NAMALWA (cell line): ENCODE data around the gene SMIM45.
A peak's percentile ranks its signal among the peaks of the same experiment; 100 is the strongest.

Experiments
- DNase-seq: peaks from one replicate; pipeline ENCODE4 v3.0.0-alpha.2; 2015; ENCODE audit warnings: low spot score

The SMIM45 gene

DNA sequence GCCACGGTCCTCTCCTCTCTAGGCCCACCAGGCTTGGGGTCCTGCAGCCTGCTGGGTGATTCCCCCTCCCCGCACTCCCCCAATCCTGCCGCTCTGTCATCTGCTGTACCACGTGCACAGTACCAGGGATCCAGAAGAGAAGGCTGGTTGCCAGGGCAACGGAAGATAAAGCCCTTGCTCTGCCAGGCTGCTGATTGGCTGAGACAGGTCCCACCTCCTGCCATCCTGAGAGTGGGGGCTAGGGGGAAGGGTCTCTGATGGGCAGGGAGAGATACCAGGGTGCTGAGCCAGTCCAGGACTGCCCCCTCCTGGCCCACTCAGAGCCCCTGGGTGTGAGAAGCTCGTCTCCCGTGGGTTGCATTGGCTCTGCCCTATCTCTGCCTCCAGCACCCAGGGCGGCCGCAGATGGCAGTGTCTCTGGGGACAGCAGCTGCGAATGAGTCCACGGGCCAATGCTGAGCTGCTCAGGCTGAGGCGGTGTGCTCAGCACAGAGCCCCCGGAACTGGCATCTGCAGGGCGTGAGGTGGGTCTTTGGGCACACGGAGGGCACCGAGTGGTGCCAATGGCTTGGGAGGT is at the start of gene SMIM45:
TSS of gene SMIM45 (plus strand) at position 253 of the 577 bp plus-strand sequence.
- peak; percentile 91 for DNase-seq

DNA sequence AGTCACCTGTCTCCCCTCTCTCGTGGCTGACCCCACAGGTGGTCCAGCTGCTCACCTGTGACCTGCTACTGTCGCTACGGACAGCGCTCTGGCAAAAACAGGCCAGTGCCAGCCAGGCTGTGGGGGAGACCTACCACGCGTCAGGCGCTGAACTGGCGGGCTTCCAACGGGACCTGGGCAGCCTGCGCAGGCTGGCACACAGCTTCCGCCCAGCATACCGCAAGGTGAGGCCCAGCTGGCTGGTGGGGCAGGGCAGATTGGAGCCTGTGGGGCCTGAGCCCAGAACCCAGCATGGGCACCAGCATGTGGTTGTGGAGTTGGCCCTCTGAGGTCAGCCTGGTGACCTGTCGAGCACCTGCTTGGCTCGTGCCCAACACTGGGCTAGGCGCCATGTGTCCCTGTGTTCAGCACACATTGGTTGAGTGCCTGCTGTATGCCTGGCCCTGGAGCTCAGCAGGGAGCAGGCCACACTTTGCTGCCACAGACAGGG is 49.0 kb upstream of the SMIM45 start:
- no peak for DNase-seq

DNA sequence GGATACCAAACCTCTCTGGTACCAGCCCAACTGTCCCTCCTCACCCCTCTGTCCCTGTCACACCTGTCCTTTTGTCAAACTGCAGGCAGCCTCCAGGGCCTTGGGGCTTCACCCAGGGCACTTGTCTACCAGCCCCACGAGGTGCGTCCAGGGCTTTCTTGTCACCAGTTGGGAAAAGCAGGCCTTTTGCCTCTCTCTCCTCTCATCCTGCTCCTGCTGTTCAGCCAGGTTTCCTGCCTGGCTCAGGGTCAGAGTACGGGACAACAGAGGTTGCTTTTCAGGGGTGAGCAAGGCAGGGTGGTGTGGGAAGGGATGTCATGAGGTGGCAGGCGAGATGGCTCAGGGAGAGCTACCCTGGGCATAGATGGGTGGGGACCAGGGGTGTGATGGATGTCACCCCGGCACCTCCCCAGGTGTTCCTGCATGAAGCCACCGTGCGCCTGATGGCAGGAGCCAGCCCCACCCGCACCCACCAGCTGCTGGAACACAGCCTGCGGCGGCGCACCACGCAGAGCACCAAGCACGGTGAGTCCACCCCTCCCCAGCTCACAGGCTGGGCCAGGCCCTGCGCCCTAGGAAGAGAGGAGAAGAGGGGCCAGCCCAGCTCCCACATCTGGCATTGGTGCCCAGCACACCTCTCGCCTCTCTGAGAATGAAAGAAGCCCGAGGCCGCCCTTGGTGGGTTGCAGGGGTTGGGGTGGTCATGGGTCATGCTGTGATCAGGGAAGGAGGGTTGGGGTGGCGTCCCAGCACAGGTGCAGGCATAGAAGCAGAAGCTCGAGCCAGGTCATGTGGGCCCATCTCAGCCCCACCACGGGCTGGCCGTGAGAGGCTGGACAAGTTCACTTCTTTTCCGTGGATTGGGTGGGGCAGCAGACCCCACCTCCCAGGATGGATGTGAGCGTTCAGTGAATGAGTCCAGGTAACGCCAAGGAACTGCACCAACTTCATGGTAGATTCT is 47.2 kb upstream of the SMIM45 start:
- peak; percentile 14 for DNase-seq

DNA sequence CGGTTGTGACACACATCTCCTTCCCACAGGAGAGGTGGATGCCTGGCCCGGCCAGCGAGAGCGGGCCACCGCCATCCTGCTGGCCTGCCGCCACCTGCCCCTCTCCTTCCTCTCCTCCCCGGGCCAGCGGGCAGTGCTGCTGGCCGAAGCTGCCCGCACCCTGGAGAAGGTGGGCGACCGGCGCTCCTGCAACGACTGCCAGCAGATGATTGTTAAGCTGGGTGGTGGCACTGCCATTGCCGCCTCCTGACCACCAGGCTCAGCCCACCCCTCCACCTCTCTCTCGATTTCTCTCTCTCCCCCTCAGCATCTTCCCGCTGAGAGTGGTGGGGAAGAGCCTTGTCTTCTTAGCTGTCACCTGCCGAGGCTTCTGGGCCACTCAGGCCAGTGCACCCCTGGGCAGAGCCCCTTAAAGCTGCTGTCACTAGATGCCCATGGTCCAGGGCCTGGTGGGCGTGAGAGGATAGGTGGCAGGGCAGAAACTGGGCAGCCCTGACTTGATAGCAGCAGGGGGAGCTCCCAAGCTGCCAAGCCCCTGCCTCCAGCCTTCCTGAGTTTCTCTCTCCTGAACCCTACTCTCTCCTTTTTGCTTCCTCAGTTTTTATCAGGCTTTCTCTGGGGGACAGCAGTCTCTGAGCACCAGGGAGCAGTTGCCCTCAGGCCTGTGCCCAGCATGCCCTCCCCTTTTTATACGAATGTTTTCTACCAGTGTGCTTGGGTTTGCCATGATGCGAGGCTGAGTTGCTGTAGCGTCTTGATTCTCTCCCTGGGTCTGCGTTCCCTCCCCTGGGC is 46.3 kb upstream of the SMIM45 start:
- peak; percentile 16 for DNase-seq

DNA sequence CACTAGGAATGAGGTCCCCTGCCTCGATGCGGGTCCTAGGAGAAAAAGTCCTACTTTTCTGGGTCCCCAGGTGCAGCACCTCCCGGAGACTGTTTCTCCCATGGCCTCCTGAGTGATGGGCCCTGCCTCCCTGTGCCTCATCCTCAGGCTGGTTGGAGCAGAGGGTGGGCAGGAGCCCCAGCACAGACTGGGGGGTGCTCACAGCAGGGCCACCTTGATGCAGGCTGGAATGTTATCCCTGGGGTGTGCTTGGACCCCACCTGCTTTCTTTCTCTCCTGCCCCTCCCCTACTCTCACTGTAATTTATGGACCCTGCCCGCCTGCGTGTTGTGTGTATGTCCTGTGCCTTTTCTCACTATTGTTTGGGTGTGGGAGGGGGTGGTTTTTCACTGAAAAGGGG is 45.1 kb upstream of the SMIM45 start:
- DNase-seq: no peak

DNA sequence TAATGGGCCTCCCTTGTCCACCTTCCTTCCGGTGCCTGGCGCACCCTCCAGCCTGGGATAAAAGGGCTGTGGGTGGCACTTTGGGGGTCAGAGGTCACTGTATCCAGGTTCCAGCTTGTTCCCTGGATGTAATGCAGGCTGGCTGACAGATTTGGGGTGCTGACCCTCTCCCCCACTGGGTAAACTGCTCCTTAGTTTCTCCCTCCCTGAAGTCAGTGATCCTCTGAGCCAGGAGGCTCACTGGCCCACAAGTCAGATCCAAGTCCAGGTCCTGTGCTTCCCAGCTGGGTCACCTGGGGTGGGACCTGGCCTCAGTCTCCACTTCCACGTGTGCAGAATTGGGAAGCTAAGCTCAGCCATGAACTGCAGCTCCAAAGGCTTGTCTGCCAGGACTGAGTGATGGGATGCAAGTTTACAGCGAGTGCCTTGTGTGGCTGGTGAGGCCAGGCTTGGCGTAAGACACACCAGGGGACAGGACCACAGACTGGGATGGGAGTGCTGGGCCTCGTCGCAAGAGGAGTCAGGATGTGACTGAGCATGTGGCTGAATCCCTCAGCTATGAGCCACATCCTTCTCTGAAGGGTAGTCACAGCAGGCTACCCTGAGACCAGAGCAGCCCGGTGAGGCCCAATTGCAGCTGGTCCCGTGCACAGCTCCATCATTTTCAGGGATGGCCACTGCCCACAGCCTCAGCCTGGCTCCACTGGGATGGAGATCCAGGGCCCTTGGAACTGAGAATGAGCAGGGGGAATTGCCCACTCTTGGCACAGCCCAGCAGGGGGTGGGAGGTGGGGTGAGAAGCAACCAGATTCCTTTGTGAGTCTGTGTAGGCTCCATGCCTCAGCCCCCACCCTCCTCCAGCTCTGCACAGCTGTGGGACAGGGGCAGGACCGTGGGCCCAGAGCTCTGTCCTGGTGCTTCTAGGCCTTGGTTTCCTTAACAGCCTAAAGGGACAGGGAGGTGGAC is 44.2 kb upstream of the SMIM45 start:
- peak; percentile 31 for DNase-seq

DNA sequence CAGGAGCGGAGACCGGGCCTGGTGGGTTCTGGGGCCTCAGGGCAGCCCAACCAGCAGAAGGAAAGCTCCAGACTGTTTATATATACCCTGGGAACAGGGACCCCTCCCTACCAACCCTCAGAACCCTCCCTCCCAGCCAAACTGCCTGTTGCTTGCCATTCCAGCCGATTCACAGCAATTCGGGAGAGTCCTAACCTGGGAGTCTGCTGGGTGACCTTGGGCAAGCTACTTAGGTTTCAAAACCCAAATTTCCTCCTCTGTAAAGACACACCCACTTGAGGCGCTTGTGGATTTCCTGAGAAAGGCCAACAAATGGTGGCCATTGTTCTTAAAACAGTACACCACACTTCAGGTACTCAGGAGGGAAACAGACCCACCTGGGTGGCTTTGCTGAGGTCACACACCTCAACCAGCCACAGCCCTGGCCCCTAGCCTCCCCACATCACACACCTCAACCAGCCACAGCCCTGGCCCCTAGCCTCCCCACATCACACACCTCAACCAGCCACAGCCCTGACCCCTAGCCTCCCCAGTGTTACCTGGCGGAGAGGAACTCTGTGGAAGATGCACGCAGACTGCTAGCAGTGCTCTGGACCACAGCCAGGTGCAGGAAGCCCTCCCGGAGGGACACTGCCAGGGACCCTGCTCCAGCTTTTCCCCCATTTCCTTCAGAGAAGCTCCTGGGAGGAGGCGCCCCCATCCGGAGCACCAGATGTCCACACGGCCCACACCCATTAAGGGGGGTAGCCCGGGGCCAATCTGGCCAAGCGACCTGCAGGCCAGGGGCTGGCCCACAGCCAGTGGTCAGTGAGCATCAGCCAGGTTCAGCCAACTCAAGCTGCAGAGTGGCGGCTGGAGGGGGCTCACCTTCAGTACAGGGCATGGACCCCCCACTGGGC is 43.3 kb upstream of the SMIM45 start:
- peak; percentile 27 for DNase-seq

DNA sequence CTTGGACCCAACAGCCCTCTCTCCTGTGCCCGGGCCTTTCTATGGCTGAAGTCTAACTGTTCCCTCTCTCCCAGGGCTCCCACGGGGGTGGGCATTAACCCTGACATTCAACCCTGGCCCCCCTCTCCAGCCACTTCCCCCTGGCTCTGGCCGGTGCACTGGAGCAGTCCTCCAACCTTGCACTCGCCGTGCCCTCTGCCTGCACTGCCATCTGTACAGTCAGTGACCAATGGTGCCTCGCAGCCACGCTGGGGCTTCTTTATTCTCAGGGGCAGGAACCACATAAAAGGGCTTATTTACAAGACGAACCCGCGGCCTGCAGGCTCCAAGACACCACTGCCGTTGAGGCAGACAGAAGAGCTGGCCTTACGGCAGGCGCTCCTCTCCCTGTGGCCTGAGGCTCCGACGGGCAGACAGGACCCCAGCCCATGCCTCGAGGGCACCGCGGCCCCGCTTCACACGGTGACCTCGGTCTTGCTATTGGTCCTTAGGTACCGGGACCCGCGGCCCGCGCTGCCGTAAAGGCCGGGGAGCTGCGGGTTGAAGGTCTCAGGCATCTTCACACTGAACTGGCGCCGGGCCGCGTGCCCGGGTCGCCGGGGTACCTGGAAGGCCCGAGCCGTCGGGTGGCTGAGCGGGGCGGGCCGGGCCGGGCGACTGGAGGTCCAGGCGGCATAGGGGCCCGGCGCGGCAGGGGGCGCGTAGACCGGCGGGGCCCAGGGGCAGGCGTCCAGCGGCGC is 42.5 kb upstream of the SMIM45 start:
- DNase-seq: no peak

DNA sequence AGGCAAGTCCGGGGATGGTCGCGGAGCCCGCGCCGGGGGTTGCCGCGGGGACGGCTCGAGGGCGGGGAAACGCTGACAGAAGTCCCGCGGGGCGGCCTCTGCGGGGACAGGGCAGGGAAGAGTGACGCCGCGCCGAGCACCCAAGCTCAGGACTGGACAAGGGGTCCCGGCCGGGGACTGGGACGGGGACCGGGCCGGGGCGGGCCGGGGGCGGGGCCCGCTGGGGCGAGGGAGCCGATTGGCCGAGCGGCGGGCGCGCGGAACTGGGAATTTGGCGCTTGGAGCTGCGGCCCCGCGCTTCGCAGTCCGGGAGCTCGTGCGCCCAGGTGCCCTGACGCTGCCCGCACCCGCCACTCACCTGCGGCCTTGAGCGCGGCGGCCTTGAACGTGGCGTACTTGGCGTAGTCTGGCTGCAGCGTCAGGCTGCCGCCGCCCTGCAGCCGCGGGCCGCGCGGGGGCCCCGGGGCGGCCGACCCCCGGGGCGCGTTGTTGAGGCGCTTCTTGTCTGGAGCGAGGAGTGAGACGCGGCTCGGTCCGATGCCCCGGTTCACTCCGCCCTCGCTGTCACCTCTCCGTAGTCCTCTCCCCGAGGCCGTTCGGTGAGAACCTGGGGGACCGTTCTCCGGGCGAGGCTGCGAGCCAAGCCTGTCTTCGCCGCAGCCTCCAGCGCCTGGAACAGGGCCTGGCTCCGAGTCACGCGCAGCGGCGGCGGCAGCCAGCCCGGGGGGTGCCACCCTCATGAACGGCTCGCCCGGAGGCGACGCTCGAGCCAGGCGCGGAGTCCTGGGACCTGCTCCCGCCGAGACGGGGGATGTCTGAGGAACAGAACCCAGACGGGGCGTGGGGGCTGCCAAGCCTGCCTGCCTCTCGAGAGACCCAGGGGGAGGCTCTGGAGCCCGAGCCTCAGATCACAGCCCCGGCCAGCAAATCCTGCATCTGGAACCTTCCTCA is 41.6 kb upstream of the SMIM45 start:
- DNase-seq: no peak

DNA sequence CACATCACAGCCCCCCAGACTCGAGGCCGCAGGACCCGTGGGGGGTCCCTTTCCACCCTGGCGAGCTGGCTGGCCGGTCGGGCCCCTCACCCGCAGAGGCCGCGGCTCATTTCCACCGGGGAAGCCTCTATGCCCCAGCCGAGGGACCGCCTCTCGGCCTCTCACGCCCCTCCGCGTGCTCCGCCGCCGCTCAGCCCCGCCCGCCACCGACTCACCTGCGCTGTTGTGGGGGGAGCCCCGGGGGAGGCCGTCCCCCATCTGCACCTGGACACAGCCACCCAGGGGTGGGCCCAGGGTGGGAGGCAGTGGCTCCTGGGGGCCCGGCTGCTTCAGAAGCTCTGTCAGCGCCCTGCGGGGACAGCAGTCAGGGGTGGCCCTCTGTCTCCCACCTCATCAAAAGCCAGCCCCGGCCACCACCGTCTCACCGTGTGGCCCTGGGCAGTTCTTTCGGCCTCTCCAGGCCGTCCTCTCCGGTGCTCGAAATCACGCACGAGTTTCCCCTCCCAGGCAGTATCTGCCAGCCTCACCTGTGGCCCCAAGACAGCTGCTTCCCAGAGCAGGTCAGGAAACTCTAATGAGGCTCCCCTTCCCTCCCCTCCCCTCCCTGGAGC is 40.8 kb upstream of the SMIM45 start:
- DNase-seq: peak; percentile 13

DNA sequence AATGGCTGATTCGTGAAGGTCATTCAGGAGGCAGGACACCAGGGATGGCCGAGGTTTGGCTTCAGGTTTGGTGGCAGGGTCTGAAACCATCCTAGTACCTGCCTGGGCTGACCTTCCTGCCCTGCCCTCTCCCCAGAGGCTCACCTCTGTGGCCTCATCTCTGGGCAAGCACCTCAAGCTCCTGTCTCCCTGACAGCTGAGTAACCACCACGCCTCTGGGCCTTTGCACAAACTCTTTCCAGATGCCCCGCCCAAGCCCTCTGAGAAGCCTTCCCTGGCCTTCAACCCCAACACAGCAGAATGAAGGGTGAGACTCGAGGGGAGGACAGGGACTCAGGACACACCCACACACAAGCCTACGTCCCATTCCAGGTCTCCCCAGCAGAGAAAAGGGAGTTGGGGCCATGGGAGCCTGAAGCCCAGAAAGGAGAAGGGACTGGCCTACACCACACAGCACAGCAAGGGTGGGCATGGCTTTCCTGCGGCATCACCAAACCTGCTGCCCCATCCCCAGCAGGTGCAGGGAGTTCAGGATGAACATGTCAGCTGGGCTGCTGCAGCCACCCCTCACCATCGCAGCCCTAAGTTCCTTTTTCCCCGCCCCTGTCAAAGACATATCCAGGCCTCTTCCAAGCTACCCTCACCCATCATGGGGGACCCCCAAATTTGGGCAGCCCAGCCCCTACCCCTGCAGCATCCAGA is 39.5 kb upstream of the SMIM45 start:
- DNase-seq: no peak

DNA sequence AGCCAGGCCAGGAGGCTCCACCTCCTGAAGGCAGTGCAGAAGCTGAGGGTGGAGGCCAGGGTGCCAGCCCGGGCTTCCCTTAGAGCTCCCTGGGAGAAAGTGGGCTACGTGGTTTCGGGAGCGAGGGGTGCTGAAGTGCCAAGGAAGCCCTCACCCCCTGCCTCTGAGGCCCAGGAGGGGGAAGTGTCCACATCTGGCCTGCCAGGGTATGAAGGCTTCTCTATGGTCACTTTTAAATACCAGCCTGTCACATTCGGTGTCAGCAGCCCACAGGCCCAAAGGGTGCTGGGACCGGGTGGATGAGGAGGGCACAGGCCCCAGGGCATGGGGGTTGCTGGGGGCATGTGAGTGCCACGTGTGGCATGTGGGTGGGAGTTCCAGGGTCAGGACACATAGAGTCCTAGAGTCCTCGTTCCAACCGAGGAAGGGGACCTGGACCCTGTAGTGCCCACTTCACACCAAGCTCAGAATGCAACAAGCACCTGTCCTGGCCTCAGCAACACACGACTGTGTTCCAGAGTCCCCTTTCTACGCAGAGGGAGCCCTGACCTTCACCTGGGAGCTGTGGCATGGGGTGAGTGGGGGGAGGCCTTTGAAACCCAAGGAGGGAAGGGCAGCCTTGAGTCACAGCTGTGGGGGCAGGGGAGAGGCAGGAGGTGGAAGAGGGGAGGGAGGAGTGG is 38.8 kb upstream of the SMIM45 start:
- DNase-seq: no peak

DNA sequence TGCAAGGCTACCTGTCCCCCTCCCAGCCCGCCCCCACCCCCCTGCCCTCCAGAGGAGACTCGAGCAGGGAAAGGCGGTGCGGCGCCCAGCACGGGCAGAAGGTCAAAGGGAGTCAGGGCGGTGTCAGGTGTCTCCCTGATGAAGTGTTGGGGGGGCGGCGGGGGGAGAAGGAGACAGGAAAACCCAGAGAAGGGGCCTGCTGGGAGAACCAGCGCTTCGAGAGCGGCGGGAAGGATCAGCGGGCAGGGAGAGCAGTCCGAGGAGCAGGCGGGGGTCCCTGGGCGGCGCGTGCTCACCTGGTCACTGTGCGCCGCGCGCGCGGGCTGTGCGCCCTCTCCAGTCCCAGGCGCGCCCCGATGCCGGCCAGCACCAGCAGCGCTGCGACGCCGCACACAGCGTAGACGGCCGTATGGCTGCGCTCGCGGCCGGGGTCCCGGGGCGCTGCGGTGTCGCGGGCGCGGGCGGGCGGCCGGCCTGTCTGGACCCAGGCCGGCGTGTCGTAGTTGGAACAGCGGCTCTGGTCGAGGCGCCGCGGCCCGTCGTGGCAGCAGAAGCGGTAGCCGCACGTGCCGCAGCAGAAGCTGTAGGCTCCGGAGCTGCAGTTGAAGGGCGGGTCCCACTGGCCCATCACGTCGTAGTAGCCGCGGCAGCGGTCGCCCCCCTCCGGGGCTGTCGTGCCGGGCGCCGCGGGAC is 38.0 kb upstream of the SMIM45 start:
- no peak for DNase-seq

DNA sequence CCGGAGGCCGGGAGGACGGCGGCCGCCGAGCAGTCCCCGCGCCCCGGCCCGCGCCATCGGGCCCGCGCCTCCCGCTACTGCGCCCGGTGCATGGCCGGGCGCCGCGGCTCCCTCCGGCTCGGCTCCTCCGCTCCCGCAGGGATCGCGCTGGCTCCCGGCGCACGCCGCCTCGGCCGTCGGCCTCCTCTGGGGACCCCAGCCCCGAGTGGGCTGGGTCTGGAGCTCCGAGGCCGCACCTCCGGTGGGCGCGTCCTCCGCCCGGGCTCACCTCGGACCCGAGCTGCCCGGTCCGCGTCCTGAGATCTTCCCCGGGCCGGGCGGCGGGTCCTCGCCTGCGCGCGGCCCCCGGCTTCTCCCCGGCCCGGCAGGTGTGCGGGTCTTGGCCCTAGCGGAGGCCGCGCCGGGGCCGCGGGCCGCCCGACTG is 37.3 kb upstream of the SMIM45 start:
- DNase-seq: no peak

DNA sequence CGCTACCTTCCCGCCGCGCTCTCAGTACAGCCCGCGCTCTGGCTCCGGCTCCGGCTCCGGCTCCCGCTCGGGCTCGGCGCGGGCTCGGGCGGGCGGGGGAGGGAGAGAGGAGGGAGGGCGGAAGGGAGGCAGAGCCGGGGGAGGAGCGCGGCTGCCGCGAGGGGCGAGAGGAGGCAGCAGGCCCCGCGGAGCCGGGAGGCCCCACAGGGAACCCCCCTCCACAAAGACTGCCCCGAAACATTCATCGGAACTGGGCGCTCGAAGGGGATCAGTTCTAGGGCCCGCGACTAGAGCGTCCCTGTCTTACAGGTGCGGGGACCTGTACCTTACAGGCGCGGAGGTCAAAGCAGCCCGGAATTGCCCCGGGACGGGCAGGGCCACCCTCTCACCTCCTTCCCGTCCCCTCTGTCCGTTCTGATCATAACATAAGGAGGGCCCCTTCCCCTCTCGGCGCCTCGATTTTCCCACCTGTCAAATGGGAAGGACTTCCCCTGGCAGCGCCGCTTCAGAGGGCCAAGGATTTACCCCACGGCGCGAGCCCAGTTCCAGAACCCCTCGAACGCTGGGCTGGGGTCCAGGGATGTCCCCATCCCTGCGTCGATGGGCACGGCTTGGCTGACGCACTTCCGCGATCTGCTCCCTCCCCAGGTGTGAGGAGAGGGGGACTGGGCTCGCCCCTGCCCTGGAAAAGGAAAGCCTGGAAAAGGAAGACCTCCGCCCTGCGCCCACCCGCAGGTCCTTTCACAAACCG is 36.7 kb upstream of the SMIM45 start, which contains the start of gene SHISA8:
TSS of gene SHISA8 (minus strand) at position 40 of the 751 bp plus-strand sequence. CDS start 407 bp downstream, outside the sequence.
- no peak for DNase-seq
